HG03342 (cell line): Measurements from ENCODE around the gene MFRP.

Experiments
- ATAC-seq: cut with Tn5 transposase; IDR thresholded peaks from one replicate; pipeline ENCODE4 v1.9.1; 2021; ENCODE audit warnings: mild to moderate bottlenecking, moderate library complexity; ENCODE audit not compliant: unreplicated experiment

MFRP gene

DNA sequence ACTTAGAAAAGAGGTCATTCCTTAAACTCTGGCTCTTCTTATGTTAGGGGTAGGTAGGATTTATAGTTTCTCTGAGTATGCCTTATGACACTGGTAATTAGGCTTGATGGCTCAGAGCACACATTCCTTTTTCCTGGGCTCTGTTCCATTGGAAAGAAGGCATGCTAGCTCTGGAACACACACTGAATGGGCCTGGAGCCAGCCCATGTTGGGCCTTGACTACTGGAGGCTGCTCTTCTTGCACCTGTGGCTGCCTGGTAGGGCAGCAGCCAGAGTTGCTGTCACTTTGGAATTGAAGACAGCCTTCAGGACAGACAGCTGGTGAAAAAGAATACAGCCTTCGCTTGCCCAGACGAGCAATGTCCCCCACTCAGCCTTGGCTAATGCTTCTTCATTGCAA is 47.8 kb downstream of the MFRP start:
- no peak for ATAC-seq

DNA sequence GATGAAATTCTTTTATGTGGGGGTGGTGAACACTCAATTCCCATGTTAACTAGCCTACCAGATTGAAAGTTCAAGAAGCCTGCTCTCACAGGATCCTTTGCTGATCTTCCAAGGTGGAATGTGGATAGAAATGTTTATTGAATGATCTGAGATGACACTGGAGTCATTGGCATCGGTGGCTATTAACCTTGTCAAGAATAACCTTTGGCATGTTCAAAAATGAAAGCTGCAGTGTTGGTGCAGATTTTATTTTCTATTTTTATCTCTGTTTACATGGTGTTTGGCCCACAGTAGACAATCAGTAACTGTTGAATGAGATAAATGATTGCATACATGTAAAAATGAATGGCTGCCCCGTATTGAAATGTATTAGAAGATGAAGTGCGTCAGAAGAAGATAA is 48.6 kb downstream of the MFRP start:
- no peak for ATAC-seq

DNA sequence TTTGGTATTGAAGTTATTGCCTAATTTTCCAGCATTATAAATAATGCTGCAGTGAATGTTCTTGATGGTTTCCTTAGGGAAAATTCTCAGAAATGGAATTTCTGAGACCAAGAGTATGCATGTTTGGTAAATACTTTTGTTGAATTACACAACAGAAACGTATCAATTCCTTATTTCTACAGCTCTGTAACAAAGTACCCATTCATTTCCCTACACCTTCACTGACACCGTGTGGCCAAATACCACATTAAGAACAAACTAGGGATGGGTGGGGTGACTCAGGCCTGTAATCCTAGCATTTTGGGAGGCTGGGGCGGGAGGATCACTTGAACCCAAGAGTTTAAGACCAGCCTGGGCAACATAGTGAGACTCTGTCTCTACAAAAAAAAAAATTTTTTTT is 51.3 kb downstream of the MFRP start:
- no peak for ATAC-seq

DNA sequence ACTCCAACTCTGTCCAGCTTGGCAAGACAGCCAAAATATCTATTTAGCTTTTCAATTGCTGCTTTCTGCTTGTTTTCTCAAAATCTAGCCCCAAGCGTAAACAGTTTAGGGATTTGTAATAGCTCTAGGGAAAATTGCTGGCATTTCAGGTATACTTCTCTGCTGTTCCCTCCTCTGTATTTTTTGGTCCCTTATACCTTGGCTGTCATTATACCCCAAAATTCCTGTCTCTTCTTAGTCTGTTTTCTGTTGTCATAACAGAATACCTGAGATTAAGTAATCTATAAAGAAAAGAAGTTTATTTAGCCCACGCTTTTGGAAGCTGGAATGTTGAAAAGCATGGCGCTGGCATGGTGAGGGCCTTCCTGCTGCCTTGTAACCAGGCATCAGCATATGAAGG is 53.0 kb downstream of the MFRP start:
- ATAC-seq: no peak

DNA sequence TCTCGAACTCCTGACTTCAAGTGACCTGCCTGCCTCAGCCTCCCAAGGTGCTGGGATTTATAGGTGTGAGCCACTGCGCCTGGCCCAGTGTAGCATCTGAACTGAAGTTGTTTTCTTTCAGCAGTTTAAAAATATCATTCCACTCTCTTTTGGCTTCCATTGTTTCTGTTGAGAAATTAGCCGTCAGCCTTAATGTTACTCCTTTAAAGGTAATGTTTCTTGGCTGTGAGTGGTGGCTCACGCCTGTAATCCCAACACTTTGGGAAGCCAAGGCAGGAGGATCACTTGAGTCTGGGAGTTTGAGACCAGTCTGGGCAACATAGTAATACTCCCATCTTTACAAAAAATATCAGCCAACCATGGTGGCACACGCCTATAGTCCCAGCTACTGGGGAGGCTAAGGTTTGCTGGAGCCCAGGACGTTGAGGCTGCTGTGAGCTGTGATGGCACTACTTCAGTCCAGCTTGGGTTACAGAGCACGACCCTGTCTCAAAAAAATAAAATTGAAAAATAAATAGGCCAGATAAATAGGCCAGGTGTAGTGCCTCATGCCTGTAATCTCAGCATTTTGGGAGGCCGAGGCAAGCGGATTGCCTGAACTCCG is 55.5 kb downstream of the MFRP start:
- no peak for ATAC-seq
